ENCODE data around the gene VSIR.

DNA sequence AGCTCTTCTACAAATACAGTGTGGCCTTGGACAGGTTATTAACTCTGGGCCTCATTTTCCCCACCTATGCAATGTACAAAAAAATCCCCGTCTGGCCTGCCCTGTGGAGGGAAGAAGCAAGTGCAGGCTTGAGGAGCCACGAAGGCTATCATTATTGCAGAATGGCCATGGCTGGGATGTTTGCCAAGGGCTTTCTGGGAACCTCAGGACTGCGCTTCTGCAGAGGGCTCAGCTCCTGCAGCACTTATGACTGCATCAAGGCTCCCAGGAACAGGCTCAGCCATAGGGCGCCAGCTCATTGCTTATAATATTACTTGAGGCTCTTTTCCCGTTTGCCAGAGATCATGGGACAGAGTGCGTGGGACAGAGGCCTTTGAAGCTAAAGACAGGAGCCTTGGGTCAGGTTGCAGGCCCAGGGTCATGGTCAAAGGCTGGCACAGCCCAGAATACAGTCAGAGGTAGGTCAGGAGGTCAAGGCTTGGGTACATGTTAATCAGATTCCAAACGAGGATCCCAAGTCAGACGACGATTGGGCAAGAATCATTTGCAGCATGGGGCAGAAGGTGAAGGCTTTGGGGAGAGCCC, 33.2 kb downstream of the VSIR start:
- TF ChIP-seq POLR2A (IDR thresholded peaks at IDR 0.05; ENCODE audit: low read depth, low read length) (no peak), SPI1 (IDR thresholded peaks at IDR 0.05; ENCODE audit: low read depth, low read length) (no peak), POU2F2 (IDR thresholded peaks at IDR 0.05; ENCODE audit: low read depth, low read length) (no peak), POLR2AphosphoS5 (IDR thresholded peaks at IDR 0.05; ENCODE audit: low read depth, low read length) (no peak)
